B cell (primary cell): ENCODE measurements around the gene ERBB4. TPM values are rescaled to one million over a fixed set of nuclear protein-coding genes. Genes with fewer than 3 reads are reported as not detected.

Experiments
- ATAC-seq: fragments of 200-7000 bp; cut with Tn5 transposase; one replicate; pipeline ENCODE4 v1.10.0; 2021; ENCODE audit warnings: low read depth, mild to moderate bottlenecking, moderate number of reproducible peaks, moderate library complexity
- CTCF ChIA-PET: fragments of 350-600 bp; sonication (Branson Sonifier 250); formaldehyde crosslinking; loops from one replicate; lab custom pipeline; 2021; ENCODE audit warnings: antibody characterized with exemption, inconsistent platforms; lab: Charles Lee
- POLR2A ChIA-PET: fragments of 350-600 bp; sonication (Branson Sonifier 250); formaldehyde crosslinking; loops from one replicate; lab custom pipeline; 2021; ENCODE audit warnings: antibody characterized with exemption; lab: Charles Lee
- DNase-seq: peaks from one replicate; pipeline ENCODE4 v3.0.0; 2013
- H2AFZ ChIP-seq: 2 replicates; pipeline ENCODE4 v1.6.1; 2012; ENCODE audit warnings: mild to moderate bottlenecking, low read depth, low read length; ENCODE audit not compliant: insufficient read depth, poor library complexity, severe bottlenecking
- H3K27ac ChIP-seq, 2 donors: 1 replicate in 1 of 2; 2 replicates in 1 of 2; pipeline ENCODE4 v1.5.1; 2012 to 2013; ENCODE audit warnings: low read length in 2 of 2, mild to moderate bottlenecking in 2 of 2, moderate library complexity in 1 of 2
- H3K27me3 ChIP-seq, 4 experiments: fragments of 200-600 bp in 1 of 4; sonication (generic) in 1 of 4; replicated peaks in 1 of 4; 1 replicate in 2 of 4; 2 replicates in 2 of 4; pipeline versions ENCODE4 v1.6.1 to v1.7.0; 2013 to 2016; ENCODE audit warnings: low read length in 3 of 4, mild to moderate bottlenecking in 2 of 4, mixed read lengths in 1 of 4, moderate library complexity in 1 of 4; ENCODE audit not compliant: insufficient read depth in 4 of 4, control insufficient read depth in 3 of 4; ENCODE audit errors: control extremely low read depth in 1 of 4
- H3K36me3 ChIP-seq, 2 experiments: replicated peaks in 1 of 2; 1 replicate in 1 of 2; 2 replicates in 1 of 2; pipeline versions ENCODE4 v1.6.1 to v1.7.1; 2013; ENCODE audit warnings: low read length in 1 of 2; ENCODE audit not compliant: insufficient read depth in 2 of 2, control insufficient read depth in 1 of 2; ENCODE audit errors: control extremely low read depth in 1 of 2, extremely low read depth in 1 of 2
- H3K4me1 ChIP-seq, 2 donors: fragments of 200-600 bp in 1 of 2; sonication (generic) in 1 of 2; 1 replicate in 1 of 2; 2 replicates in 1 of 2; pipeline versions ENCODE4 v1.5.1 to v1.6.1; 2013 to 2017; ENCODE audit warnings: low read length in 2 of 2; ENCODE audit not compliant: control insufficient read depth in 2 of 2, insufficient read depth in 2 of 2
- H3K4me2 ChIP-seq: replicated peaks from 2 replicates; pipeline ENCODE3; 2012; ENCODE audit warnings: mild to moderate bottlenecking, low read depth, low read length; ENCODE audit not compliant: poor library complexity, severe bottlenecking
- H3K4me3 ChIP-seq, 5 experiments: fragments of 200-600 bp in 1 of 5; sonication (generic) in 1 of 5; 1 replicate in 3 of 5; 2 replicates in 2 of 5; pipeline versions ENCODE4 v1.5.1 to v1.7.0; 2011 to 2016; ENCODE audit warnings: low read length in 4 of 5, mild to moderate bottlenecking in 4 of 5, low read depth in 2 of 5, control low read depth in 1 of 5, moderate library complexity in 1 of 5; ENCODE audit not compliant: insufficient read depth in 1 of 5; ENCODE audit errors: control extremely low read depth in 1 of 5, extremely low read depth in 1 of 5
- H3K79me2 ChIP-seq: fragments of 200-600 bp; sonication (generic); one replicate; pipeline ENCODE4 v1.6.0; 2016; ENCODE audit warnings: low read length; ENCODE audit not compliant: control insufficient read depth, insufficient read depth
- H3K9ac ChIP-seq: fragments of 200-600 bp; sonication (generic); 2 replicates; pipeline ENCODE4 v1.6.1; 2017; ENCODE audit warnings: mild to moderate bottlenecking, low read length, moderate library complexity
- H3K9me3 ChIP-seq, 3 donors: one replicate each; pipeline versions ENCODE4 v1.6.1 to v1.7.1; 2013; ENCODE audit warnings: low read length in 2 of 3; ENCODE audit not compliant: control insufficient read depth in 2 of 3, insufficient read depth in 1 of 3; ENCODE audit errors: control extremely low read depth in 1 of 3
- H4K20me1 ChIP-seq: 2 replicates; pipeline ENCODE4 v1.6.0; 2012; ENCODE audit warnings: mild to moderate bottlenecking, low read length; ENCODE audit not compliant: insufficient read depth, control insufficient read depth, poor library complexity, severe bottlenecking
- H3K27ac Mint-ChIP-seq: one replicate; pipeline ENCODE4 v1.8.0; 2021; ENCODE audit warnings: mixed read lengths
- H3K27me3 Mint-ChIP-seq: one replicate; pipeline ENCODE4 v1.8.0; 2021; ENCODE audit warnings: mixed read lengths
- H3K4me1 Mint-ChIP-seq: one replicate; pipeline ENCODE4 v1.8.0; 2021; ENCODE audit warnings: mixed read lengths
- H3K4me3 Mint-ChIP-seq: one replicate; pipeline ENCODE4 v1.8.0; 2021; ENCODE audit warnings: mixed read lengths
- H3K9me3 Mint-ChIP-seq: one replicate; pipeline ENCODE4 v1.8.0; 2022; ENCODE audit warnings: mixed read lengths; ENCODE audit not compliant: insufficient read depth
- EZH2 ChIP-seq: IDR thresholded peaks from 2 replicates; pipeline ENCODE4 v1.6.1; 2012; ENCODE audit warnings: borderline replicate concordance, low read depth, mild to moderate bottlenecking, moderate library complexity, low read length; ENCODE audit not compliant: insufficient read depth, poor library complexity, severe bottlenecking
- WGBS: methylation state at CpG from one replicate; pipeline ENCODE4 v1.1.5; 2013; ENCODE audit warnings: missing lambda C conversion rate; ENCODE audit not compliant: insufficient coverage; 5-methylcytosine and 5-hydroxymethylcytosine counted together
- intact Hi-C: fragments of 100-400 bp; cut with micrococcal nuclease; formaldehyde crosslinking; loops from one replicate; pipeline ENCODE4 v1.10.0; 2022
- polyA plus RNA-seq: library from polyadenylated mRNA; depleted of rRNA; stranded (reverse); fragments of >200 nt; gene quantifications from 2 replicates; pipeline ENCODE4 v1.2.3, GENCODE V29; 2012
- total RNA-seq, 2 donors: library from RNA; stranded (reverse); fragments of 120-200 nt in 1 of 2; gene quantifications; 1 replicate in 1 of 2; 2 replicates in 1 of 2; pipeline versions ENCODE4 v1.2.3 to v1.2.4, GENCODE V29; 2013 to 2022
- TF ChIP-seq, protein P1 (sequence below): fragments of 200-600 bp; IDR thresholded peaks from one replicate; pipeline ENCODE4 v1.8.0; 2022; ENCODE audit warnings: antibody characterized with exemption, mild to moderate bottlenecking

Gene ERBB4
- total and polyA plus RNA-seq, 2 donors (not counting 1 experiment from before 2014, with no cell fraction given), result not detected

DNA sequence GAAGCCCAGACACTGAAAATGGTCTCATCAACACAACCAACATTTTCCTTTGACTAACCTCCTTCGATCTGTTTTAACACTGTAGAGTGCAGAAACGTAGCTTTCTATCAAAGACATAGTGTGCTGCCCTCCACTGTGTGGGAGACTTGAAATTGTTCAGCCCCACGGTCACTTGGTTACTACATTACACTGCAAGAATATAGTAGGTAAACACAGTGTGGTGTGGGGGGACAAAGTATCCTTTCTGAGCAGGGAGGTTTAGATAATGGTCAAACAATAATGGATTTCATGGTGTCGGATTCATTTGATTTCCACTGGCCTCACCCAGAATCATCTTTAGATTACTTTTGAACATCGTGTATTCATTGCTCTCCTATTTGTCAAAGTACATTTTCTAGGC is 181.0 kb downstream of the ERBB4 start:
- no CpG with 5 or more reads among the region's 5 CpGs for WGBS
- Mint-ChIP-seq H3K27me3 (no peaks in the 10 kb centered on the region), H3K9me3 (no peaks in the 10 kb centered on the region), H3K4me3 (no peak overlapping the region), H3K4me1 (no peaks in the 10 kb centered on the region), H3K27ac (no peak overlapping the region)
- ATAC-seq (no peak), DNase-seq (no peak)
- Histone ChIP-seq H3K27ac (no peak overlapping the region), H3K4me2 (no peak overlapping the region), H3K27me3 (no peaks in the 10 kb centered on the region), H3K36me3 (no peaks in the 10 kb centered on the region), H2AFZ (no peak overlapping the region), H3K4me3 (no peak overlapping the region), H3K9me3 (no peaks in the 10 kb centered on the region), H3K9ac (no peak overlapping the region), H3K79me2 (no peaks in the 10 kb centered on the region), H3K4me1 (no peaks in the 10 kb centered on the region), H4K20me1 (no peaks in the 10 kb centered on the region)
- no peak for TF ChIP-seq EZH2
- TF ChIP-seq, protein P1, sequence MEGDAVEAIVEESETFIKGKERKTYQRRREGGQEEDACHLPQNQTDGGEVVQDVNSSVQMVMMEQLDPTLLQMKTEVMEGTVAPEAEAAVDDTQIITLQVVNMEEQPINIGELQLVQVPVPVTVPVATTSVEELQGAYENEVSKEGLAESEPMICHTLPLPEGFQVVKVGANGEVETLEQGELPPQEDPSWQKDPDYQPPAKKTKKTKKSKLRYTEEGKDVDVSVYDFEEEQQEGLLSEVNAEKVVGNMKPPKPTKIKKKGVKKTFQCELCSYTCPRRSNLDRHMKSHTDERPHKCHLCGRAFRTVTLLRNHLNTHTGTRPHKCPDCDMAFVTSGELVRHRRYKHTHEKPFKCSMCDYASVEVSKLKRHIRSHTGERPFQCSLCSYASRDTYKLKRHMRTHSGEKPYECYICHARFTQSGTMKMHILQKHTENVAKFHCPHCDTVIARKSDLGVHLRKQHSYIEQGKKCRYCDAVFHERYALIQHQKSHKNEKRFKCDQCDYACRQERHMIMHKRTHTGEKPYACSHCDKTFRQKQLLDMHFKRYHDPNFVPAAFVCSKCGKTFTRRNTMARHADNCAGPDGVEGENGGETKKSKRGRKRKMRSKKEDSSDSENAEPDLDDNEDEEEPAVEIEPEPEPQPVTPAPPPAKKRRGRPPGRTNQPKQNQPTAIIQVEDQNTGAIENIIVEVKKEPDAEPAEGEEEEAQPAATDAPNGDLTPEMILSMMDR, result no peak
- intact Hi-C loops, result no loop called here
- CTCF ChIA-PET, result no interaction called here
- POLR2A ChIA-PET, result no interaction called here

DNA sequence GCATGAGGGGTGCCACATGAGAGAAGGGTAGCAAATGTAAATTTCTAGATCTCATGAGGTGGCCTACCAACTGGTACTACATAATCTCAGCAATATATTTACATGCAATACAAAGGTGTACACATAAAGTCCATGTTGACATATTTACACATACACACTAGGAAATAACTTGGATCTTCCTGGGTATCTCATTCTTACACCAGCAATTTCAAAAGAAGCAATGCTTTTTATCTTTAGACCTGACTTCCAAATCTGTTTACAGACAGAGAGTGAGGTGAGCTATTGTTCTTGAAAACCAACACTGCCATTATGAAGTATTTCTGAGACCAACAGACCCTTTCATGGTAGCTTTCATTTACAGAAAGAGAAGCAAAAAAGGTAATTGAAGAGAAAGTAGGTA is 184.2 kb downstream of the ERBB4 start:
- H3K36me3 ChIP-seq, result no peaks in the 10 kb centered on the region
- H2AFZ ChIP-seq, result no peak overlapping the region
- ATAC-seq, result no peak
- Mint-ChIP-seq H3K9me3 (no peaks in the 10 kb centered on the region), H3K4me1 (no peaks in the 10 kb centered on the region), H3K4me3 (no peak overlapping the region), H3K27me3 (no peaks in the 10 kb centered on the region), H3K27ac (no peak overlapping the region)
- no peaks in the 10 kb centered on the region for H3K27me3 ChIP-seq
- no peak overlapping the region for H3K9ac ChIP-seq
- H3K9me3 ChIP-seq, result no peaks in the 10 kb centered on the region
- no peak overlapping the region for H3K4me3 ChIP-seq
- H3K4me1 ChIP-seq, result no peaks in the 10 kb centered on the region
- POLR2A ChIA-PET, result no interaction called here
- H3K79me2 ChIP-seq, result no peaks in the 10 kb centered on the region
- no peaks in the 10 kb centered on the region for H4K20me1 ChIP-seq
- intact Hi-C loops, result no loop called here
- H3K27ac ChIP-seq, result no peak overlapping the region
- DNase-seq, result no peak
- CTCF ChIA-PET, result no interaction called here
- TF ChIP-seq EZH2, result no peak
- TF ChIP-seq, protein P1, result no peak
- H3K4me2 ChIP-seq, result no peak overlapping the region
